GM13976 (cell line): ENCODE measurements around the gene CPNE5.

Experiments used
- DNase-seq: peaks from one replicate; pipeline ENCODE4 v3.0.0; 2012; ENCODE audit warnings: low spot score
- in situ Hi-C: fragments of 300-500 bp; cut with MboI; formaldehyde crosslinking; loops from one replicate; pipeline ENCODE4 v1.12.0; 2022; ENCODE audit warnings: low sequenced_read_pairs, mixed read lengths, inconsistent platforms; ENCODE audit not compliant: unreplicated experiment
- TF ChIP-seq, protein P1 (sequence below): IDR thresholded peaks from 2 replicates; pipeline ENCODE4 v1.5.1; 2012; ENCODE audit warnings: borderline replicate concordance, mild to moderate bottlenecking; ENCODE audit not compliant: insufficient read depth; ENCODE audit errors: extremely low read depth, missing control alignments, control extremely low read depth

Gene CPNE5

DNA sequence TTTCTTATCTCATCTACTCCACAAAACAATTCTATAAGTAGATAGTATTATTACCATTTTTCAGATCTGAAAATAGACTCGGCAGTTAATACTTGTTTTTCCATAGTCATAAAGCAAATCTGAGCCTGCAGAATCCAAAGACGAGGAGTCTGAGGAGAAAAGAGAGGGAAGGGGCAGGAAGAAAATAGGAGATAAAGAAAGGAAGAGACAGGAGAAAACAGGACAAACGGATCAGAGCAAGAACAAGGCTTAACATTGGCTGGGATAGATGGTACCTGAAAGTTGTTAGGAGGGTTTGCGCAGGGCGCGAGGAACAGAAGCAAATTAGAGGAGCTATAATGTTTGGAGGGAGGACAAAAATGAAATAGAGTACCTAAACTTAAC, 36.0 kb upstream of the CPNE5 start:
- in situ Hi-C loops, result loop anchor here (10.0 kb wide), 1 partner anchor 330 kb away; no protein-coding TSS in a partner anchor
- TF ChIP-seq, protein P1, sequence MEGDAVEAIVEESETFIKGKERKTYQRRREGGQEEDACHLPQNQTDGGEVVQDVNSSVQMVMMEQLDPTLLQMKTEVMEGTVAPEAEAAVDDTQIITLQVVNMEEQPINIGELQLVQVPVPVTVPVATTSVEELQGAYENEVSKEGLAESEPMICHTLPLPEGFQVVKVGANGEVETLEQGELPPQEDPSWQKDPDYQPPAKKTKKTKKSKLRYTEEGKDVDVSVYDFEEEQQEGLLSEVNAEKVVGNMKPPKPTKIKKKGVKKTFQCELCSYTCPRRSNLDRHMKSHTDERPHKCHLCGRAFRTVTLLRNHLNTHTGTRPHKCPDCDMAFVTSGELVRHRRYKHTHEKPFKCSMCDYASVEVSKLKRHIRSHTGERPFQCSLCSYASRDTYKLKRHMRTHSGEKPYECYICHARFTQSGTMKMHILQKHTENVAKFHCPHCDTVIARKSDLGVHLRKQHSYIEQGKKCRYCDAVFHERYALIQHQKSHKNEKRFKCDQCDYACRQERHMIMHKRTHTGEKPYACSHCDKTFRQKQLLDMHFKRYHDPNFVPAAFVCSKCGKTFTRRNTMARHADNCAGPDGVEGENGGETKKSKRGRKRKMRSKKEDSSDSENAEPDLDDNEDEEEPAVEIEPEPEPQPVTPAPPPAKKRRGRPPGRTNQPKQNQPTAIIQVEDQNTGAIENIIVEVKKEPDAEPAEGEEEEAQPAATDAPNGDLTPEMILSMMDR, result no peak
- no peak for DNase-seq

DNA sequence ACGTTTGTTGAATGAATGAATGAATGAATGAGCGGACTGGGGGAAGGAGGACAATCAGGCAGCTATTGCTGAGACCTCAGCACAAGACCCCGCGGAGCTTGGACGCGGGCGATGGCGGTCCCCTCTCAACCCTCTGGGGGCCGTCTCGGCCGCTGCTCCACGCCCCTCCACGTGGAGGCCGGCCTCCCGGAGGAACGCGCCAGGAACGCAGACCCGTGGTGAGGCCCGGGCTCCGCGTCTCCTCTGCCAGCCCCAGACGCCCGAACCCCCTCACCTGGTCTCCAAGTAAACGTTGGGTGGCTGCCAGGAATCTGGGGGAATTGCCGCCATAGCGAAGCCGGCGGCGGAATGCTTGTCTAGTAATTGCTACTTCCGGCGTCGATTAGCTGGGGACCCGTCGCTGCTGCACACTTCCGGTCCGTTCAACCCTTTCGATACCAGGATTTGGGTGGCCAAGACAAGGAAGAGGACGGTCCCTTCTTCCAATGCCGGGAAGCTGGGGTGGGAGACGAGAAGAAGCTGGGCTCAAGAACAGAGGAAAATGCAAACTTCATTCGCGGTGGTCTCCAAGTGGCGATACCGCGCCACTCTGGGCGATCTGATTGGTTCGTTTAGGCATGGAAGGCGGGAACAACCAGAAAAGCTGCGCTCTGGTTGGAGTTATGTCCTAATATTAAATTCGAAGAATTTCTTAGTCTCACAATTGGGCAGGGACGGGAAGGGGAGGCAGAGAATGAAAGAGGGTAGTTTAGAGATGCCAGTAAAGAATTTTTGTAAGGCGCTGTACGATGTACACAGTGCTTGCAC, 35.4 kb upstream of the CPNE5 start, which contains the start of gene PPIL1:
PPIL1 (minus strand) TSS at position 361 of the 807 bp plus-strand sequence; CDS start at position 330, 31 bp downstream.
- TF ChIP-seq, protein P1, result no peak
- in situ Hi-C loops, result loop anchor here (10.0 kb wide), 1 partner anchor 330 kb away; no protein-coding TSS in a partner anchor
- peak; percentile 91 for DNase-seq

DNA sequence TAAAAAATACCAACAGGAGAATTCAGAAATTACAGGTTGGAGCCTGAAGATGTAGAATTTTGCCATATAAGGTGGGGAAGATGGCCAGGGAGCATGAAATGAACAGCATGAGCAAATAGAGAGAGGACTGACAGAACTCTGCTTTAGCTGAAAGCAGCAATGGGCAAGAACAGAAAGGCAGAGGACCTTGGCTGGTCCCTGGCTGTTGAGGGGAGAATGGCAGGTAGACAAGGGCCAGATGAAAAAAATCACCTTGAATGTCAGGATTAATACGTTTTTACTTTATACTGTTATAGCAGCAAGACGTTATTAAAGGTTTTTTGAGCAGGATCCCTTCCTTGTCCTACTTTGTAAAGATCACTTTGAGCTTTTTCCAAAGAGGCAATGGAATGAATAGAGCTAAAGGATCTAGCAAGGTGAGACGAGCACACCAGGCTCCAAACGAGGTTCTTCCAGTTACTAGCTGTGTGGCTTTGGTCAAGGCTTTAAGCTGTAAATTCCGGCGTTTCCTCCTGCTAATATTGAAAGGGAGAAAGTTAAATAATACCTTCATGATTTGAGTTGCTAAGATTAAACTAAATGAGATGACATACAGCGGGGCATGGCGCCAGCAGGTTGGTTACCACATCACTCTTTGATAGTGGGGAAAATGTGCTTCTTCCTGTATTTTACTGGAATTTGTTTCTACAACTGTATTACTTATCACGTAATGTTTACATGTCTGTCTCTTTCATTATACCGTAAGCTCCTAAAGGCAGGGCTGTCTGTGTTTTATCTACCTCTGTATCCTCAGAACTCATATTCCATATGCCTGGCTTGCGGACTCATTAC, 34.6 kb upstream of the CPNE5 start:
- TF ChIP-seq, protein P1, result no peak
- in situ Hi-C loops, result loop anchor here (10.0 kb wide), 1 partner anchor 331 kb away; no protein-coding TSS in a partner anchor
- peak; percentile 47 for DNase-seq

DNA sequence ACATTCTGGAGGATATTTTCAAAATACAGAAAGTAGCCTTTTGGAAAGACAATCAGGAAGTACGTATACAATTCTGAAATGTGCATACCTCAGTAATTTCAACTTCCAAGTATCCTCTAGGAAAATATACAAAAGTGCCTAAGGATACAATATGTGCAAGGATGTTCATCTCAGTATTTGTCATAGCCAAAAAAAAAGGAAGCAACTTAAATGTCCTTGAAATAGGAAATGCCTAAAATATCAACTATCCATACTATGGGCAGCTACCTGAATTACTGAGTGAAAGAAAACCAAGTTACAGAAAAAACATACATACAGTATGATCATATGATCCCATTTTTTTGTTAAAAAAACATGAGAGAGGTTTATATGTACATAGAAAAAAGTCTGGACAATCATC, 33.9 kb upstream of the CPNE5 start:
- in situ Hi-C loops, result loop anchor here (10.0 kb wide), 1 partner anchor 332 kb away; no protein-coding TSS in a partner anchor
- DNase-seq, result no peak
- TF ChIP-seq, protein P1, result no peak

DNA sequence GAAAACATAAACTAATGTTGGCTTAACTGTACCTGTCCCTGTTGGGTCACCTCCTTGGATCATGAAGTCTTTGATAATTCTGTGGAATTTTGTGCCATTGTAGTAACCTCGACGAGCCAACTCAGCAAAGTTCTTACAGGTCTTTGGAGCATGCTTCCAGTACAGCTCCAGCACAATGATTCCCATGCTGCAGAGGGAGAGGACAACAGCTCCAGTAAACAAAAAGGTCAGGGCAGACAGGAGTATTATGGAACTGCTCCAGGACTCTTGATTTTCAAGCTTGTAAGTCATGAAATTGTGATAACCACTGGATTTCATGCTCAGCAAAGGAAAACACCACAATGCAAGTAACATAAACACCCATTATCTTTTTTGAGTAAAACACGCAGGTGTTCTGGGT, 32.4 kb upstream of the CPNE5 start:
- TF ChIP-seq, protein P1, result no peak
- in situ Hi-C loops, result loop anchor here (10.0 kb wide), 1 partner anchor 333 kb away; no protein-coding TSS in a partner anchor

DNA sequence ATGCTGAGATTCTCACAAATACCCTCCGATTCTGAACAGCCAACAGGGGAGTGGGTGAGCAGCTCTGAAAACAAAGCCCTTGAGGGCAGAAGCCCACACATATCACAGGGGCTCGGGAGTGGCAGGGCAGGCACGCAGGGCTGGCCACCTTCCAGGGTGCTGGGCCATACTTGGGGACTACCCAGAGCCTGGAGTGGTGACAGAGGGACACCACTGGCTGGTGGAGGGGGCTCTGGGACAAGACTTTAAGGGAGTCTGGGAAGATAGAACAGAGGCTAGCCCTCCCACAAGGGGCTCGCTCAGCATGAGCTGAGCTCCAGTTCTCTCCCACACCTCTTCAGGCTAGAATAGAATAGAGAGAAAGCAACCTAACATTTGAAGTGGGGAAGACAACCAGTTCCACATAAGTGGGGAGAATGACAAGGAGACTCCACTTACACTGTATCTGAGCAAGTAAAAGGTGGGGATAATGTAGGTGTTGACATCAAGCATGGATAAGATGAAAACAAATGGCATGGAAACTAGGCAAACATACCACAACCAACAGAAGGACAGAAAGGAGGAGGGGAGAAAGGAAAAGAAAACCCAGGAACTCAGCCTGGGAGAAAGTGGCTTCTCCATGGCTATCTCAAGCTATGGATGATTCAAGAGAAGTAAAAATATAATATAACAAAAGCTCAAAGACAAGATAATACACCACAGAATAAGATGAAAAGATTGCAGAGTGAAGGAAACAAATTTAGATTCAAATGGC, 28.4 kb upstream of the CPNE5 start:
- TF ChIP-seq, protein P1, result no peak
- in situ Hi-C loops, result no loop called here
- DNase-seq, result no peak

More for the DNA sequence above, 32.4 kb upstream of the CPNE5 start:
- DNase-seq, result no peak
